GM19452 (cell line): ENCODE results near the gene CERK.
"Not testable (repeated sequence)": the region's sequence is repeated elsewhere in the genome, so short reads cannot be mapped to it uniquely, and the experiment has no call there.

Experiments
- ATAC-seq: cut with Tn5 transposase; IDR thresholded peaks from one replicate; pipeline ENCODE4 v1.9.1; 2021; ENCODE audit not compliant: unreplicated experiment

The CERK gene

GRCh38 chr22:46650078-46650810 is 87.8 kb downstream of the CERK start:
- ATAC-seq, result no peak

GRCh38 chr22:46649141-46650077 is 88.6 kb downstream of the CERK start:
- ATAC-seq, result no peak

- ATAC-seq, result not testable (repeated sequence)
Measured at GRCh38 chr22:46648225-46648820, 89.7 kb downstream of the CERK start.

GRCh38 chr22:46646531-46647215 is 91.4 kb downstream of the CERK start:
- no peak for ATAC-seq

- ATAC-seq, result not testable (repeated sequence)
Measured at GRCh38 chr22:46642840-46643480, 95.1 kb downstream of the CERK start.

- ATAC-seq, result no peak
Measured at GRCh38 chr22:46641811-46642266, 96.2 kb downstream of the CERK start.

- no peak for ATAC-seq
Measured at GRCh38 chr22:46640293-46641055, 97.6 kb downstream of the CERK start.

- no peak for ATAC-seq
Measured at GRCh38 chr22:46639843-46640242, 98.2 kb downstream of the CERK start.

GRCh38 chr22:46638601-46639431 is 99.2 kb downstream of the CERK start:
- ATAC-seq, result no peak

GRCh38 chr22:46637711-46638600 is 100.1 kb downstream of the CERK start:
- ATAC-seq, result no peak

GRCh38 chr22:46636221-46637002 is 101.6 kb downstream of the CERK start:
- ATAC-seq, result no peak

- no peak for ATAC-seq
Measured at GRCh38 chr22:46635756-46636155, 102.3 kb downstream of the CERK start.

- not testable (repeated sequence) for ATAC-seq
Measured at GRCh38 chr22:46634973-46635685, 102.9 kb downstream of the CERK start.
